Osteocyte (in vitro differentiated cells): ENCODE data around the gene MBL2. TPM values are rescaled to one million over a fixed set of nuclear protein-coding genes. Genes with fewer than 3 reads are reported as not detected.
A peak's percentile ranks its signal among the peaks of the same experiment; 100 is the strongest.

ENCODE experiments used
- DNase-seq: peaks from one replicate; pipeline ENCODE4 v3.0.0; 2021; ENCODE audit warnings: mixed read lengths; ENCODE audit not compliant: unreplicated experiment; ENCODE audit errors: extremely low spot score
- H3K27ac Mint-ChIP-seq: one replicate; pipeline ENCODE4 v1.8.0; 2021; ENCODE audit warnings: mild to moderate bottlenecking, mixed read lengths; ENCODE audit not compliant: unreplicated experiment
- H3K27me3 Mint-ChIP-seq: one replicate; pipeline ENCODE4 v1.8.0; 2021; ENCODE audit warnings: mixed read lengths; ENCODE audit not compliant: unreplicated experiment
- H3K36me3 Mint-ChIP-seq: one replicate; pipeline ENCODE4 v1.8.0; 2021; ENCODE audit warnings: mixed read lengths; ENCODE audit not compliant: unreplicated experiment
- H3K4me1 Mint-ChIP-seq: one replicate; pipeline ENCODE4 v1.8.0; 2021; ENCODE audit warnings: mixed read lengths; ENCODE audit not compliant: unreplicated experiment
- H3K4me3 Mint-ChIP-seq: one replicate; pipeline ENCODE4 v1.8.0; 2021; ENCODE audit warnings: mild to moderate bottlenecking, moderate library complexity, mixed read lengths; ENCODE audit not compliant: unreplicated experiment
- H3K9me3 Mint-ChIP-seq: one replicate; pipeline ENCODE4 v1.8.0; 2021; ENCODE audit warnings: mixed read lengths; ENCODE audit not compliant: unreplicated experiment
- CTCF ChIP-seq: fragments of 200-600 bp; sonication (generic); IDR thresholded peaks from 2 replicates; pipeline ENCODE4 v1.5.0; 2021; ENCODE audit warnings: antibody characterized with exemption, mild to moderate bottlenecking, moderate library complexity
- total RNA-seq: library from RNA; stranded (reverse); gene quantifications from 2 replicates; pipeline ENCODE4 v1.2.1, GENCODE V29; 2021

The MBL2 gene
- total RNA-seq, 1 donor from 2014 or later, result not detected

GRCh38 chr10:52774182-52774581 is 1.6 kb upstream of the MBL2 start:
- no peak for TF ChIP-seq CTCF
- Mint-ChIP-seq H3K27me3 (no peaks in the 10 kb centered on the region), H3K27ac (no peak overlapping the region), H3K4me1 (no peaks in the 10 kb centered on the region), H3K4me3 (no peak overlapping the region), H3K9me3 (no peaks in the 10 kb centered on the region), H3K36me3 (no peaks in the 10 kb centered on the region)
- DNase-seq, result no peak

GRCh38 chr10:52771534-52772445 is 794 bp downstream of the MBL2 start:
- no peaks in the 10 kb centered on the region for H3K9me3 Mint-ChIP-seq
- no peaks in the 10 kb centered on the region for H3K4me1 Mint-ChIP-seq
- H3K27ac Mint-ChIP-seq, result no peak overlapping the region
- H3K36me3 Mint-ChIP-seq, result no peaks in the 10 kb centered on the region
- DNase-seq, result peak; percentile 27
- no peaks in the 10 kb centered on the region for H3K27me3 Mint-ChIP-seq
- no peak for TF ChIP-seq CTCF
- no peak overlapping the region for H3K4me3 Mint-ChIP-seq

GRCh38 chr10:52770904-52771303 is 1.7 kb downstream of the MBL2 start:
- no peak overlapping the region for H3K27ac Mint-ChIP-seq
- TF ChIP-seq CTCF, result no peak
- H3K27me3 Mint-ChIP-seq, result no peaks in the 10 kb centered on the region
- no peaks in the 10 kb centered on the region for H3K4me1 Mint-ChIP-seq
- H3K9me3 Mint-ChIP-seq, result no peaks in the 10 kb centered on the region
- no peak for DNase-seq
- no peak overlapping the region for H3K4me3 Mint-ChIP-seq
- no peaks in the 10 kb centered on the region for H3K36me3 Mint-ChIP-seq

GRCh38 chr10:52769966-52770365 is 2.6 kb downstream of the MBL2 start:
- Mint-ChIP-seq H3K36me3 (no peaks in the 10 kb centered on the region), H3K9me3 (no peaks in the 10 kb centered on the region), H3K27ac (no peak overlapping the region), H3K4me1 (no peaks in the 10 kb centered on the region), H3K27me3 (no peaks in the 10 kb centered on the region), H3K4me3 (no peak overlapping the region)
- TF ChIP-seq CTCF, result no peak
- peak; percentile 23 for DNase-seq

- DNase-seq, result peak; percentile 38
- Mint-ChIP-seq H3K4me3 (no peak overlapping the region), H3K9me3 (no peaks in the 10 kb centered on the region), H3K27ac (no peak overlapping the region), H3K36me3 (no peaks in the 10 kb centered on the region), H3K27me3 (no peaks in the 10 kb centered on the region), H3K4me1 (no peaks in the 10 kb centered on the region)
- no peak for TF ChIP-seq CTCF
Measured at GRCh38 chr10:52768001-52768532, 4.5 kb downstream of the MBL2 start.
